ACC112 (cell line): Measurements from ENCODE around the gene CXCL16.

Experiments
- H2AFZ ChIP-seq: fragments of 200-600 bp; sonication (generic); one replicate; pipeline ENCODE4 v1.6.0; 2017; ENCODE audit warnings: antibody characterized with exemption, low read length; ENCODE audit not compliant: unreplicated experiment
- H3K27ac ChIP-seq: fragments of 200-600 bp; sonication (generic); 2 replicates; pipeline ENCODE4 v1.5.1; 2014; ENCODE audit warnings: low read depth, mild to moderate bottlenecking, antibody characterized with exemption, low read length, moderate library complexity
- H3K27me3 ChIP-seq: fragments of 200-600 bp; sonication (generic); 2 replicates; pipeline ENCODE4 v1.6.1; 2014; ENCODE audit warnings: mild to moderate bottlenecking, antibody characterized with exemption, low read length, moderate library complexity, mixed read lengths; ENCODE audit not compliant: insufficient read depth
- H3K36me3 ChIP-seq: fragments of 200-600 bp; sonication (generic); 2 replicates; pipeline ENCODE4 v1.6.1; 2016; ENCODE audit warnings: mild to moderate bottlenecking, antibody characterized with exemption, low read length, moderate library complexity, mixed read lengths; ENCODE audit not compliant: insufficient read depth
- H3K4me1 ChIP-seq: fragments of 200-600 bp; sonication (generic); one replicate; pipeline ENCODE4 v1.6.1; 2016; ENCODE audit warnings: low read length, mixed read lengths; ENCODE audit not compliant: insufficient read depth, unreplicated experiment, control insufficient read depth
- H3K4me3 ChIP-seq: fragments of 200-600 bp; sonication (generic); 2 replicates; pipeline ENCODE4 v1.5.1; 2014; ENCODE audit warnings: mild to moderate bottlenecking, low read depth, low read length
- H3K79me2 ChIP-seq: fragments of 200-600 bp; sonication (generic); one replicate; pipeline ENCODE4 v1.6.0; 2016; ENCODE audit warnings: low read length; ENCODE audit not compliant: control insufficient read depth, unreplicated experiment, insufficient read depth

CXCL16 gene

DNA sequence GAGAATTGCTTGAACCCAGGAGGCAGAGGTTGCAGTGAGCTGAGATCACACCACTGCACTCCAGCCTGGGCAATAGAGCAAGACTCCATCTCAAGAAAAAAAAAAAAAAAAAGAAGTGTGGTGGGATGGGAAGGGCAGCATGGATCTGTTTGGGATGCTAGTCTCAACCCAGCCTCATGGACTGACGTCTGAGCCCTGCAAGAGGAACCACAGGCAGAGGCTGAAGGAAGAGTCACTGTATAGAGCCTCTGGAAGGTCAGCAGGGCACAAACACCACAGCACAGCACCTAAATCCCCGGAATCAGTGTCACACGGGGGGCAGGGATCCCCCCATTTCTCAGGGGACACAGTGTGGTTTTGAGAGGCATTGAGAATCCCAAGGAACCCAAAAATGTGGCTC is 10.9 kb upstream of the CXCL16 start:
- H3K36me3 ChIP-seq = no peaks in the 10 kb centered on the region
- H3K79me2 ChIP-seq = no peaks in the 10 kb centered on the region
- H3K27ac ChIP-seq = no peak overlapping the region
- no peak overlapping the region for H2AFZ ChIP-seq
- no peaks in the 10 kb centered on the region for H3K4me1 ChIP-seq
- H3K4me3 ChIP-seq = no peak overlapping the region
- peaks cover 39% of the 10 kb centered on the region for H3K27me3 ChIP-seq

DNA sequence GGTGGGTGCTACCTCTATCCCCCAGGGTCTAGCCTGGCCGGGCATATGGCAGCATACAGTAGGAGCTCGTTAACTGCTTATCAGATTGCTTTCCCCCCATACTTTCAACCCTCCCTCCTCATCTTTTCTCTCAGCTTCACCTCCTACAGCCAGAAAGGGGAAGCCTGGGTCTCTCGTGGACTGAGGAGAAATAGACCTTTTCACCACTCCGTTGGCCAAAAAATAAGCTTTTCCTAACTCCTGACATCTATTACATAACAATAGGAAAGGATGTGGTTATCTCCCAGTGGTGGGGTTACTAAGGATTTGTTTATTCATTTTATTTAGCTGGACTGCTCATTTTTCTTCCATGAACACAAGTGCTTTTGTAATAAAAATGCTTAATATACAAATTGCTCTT is 9.0 kb upstream of the CXCL16 start:
- no peaks in the 10 kb centered on the region for H3K79me2 ChIP-seq
- H3K4me1 ChIP-seq = no peaks in the 10 kb centered on the region
- H3K27me3 ChIP-seq = peaks cover 30% of the 10 kb centered on the region
- no peaks in the 10 kb centered on the region for H3K36me3 ChIP-seq
- H3K27ac ChIP-seq = no peak overlapping the region
- H2AFZ ChIP-seq = no peak overlapping the region
- no peak overlapping the region for H3K4me3 ChIP-seq

DNA sequence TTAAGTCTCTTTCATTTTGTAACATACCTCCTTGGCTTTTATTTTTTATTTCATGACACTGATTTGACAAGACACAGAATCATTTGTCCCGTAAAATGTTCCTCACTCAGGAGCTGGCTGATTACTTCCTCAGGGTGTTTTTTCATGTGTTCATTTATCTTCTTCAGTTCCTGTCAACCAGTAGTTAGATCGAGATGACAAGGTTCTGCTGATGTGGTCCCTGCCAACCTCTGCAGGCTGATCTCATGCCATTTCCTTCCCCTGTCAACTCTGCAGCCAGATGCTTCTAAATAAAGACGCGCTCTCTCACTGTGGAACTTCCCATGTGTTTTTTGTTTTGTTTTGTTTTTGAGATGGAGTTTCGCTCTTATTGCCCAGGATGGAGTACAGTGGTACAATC is 8.1 kb upstream of the CXCL16 start:
- no peaks in the 10 kb centered on the region for H3K4me1 ChIP-seq
- no peak overlapping the region for H2AFZ ChIP-seq
- H3K27ac ChIP-seq = no peak overlapping the region
- H3K79me2 ChIP-seq = no peaks in the 10 kb centered on the region
- no peak overlapping the region for H3K4me3 ChIP-seq
- peaks cover 28% of the 10 kb centered on the region for H3K27me3 ChIP-seq
- no peaks in the 10 kb centered on the region for H3K36me3 ChIP-seq

DNA sequence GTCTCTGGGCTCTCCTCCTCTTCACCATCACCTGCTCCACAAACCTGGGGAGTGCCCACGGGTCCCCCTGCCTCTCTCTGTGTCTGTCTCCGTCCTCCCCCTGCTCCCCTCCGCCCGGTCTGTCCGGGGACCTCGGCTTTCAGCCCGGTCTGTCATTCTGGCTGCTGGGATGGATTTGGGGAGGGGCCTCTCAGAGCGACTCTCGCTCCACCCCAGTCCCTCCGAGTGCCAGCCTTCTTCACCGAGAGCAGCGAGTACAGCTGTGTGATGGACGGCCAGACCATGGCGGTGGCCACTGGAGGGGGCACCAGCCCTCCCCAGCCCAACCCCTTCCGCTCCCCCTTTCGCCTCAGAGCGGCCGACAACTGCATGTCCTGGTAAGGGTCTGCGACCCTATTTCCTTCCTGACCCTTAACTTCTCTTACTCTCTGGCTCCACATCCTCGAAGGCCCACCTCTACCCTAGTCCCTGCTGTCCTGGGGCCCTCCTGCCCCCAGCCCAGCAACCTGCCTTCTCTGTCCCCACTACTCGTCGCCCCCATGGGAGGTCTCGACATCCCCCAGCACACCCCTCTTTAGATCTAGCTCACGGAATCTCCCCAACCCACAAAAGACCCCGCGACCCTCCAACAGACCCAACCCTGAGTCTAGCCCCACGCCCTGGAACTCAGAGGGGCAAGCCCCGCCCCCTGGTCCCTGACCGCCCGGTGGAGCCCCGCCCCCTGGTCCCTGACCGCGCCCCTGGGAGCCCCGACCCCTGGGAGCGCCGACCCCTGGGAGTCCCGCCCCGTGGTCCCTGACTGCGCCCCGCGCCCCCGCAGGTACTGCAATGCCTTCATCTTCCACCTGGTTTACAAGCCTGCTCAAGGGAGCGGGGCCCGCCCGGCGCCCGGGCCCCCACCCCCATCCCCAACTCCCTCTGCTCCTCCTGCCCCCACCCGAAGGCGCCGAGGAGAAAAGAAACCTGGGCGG is 5.6 kb upstream of the CXCL16 start:
- Histone ChIP-seq H3K27ac (no peak overlapping the region), H3K27me3 (peaks cover 27% of the 10 kb centered on the region), H3K79me2 (no peaks in the 10 kb centered on the region), H3K4me1 (no peaks in the 10 kb centered on the region), H2AFZ (no peak overlapping the region), H3K36me3 (no peaks in the 10 kb centered on the region), H3K4me3 (no peak overlapping the region)

DNA sequence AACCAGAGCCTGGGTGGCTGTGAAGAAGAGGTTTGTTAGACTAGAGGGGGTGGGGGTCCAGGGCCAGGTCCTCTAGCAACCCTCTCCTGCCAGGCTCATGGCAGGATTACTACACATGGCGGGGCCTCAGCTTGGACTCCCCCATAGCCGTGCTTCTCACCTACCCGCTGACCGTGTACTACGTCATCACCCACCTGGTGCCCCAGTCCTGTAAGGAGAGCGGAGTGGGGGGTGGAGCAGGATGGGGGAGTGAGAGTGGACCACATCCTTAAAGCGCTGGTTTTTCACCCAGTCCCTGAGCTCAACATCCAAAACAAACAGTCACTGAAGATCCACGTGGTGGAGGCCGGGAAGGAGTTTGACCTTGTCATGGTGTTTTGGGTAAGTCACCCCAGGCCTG is 4.2 kb upstream of the CXCL16 start:
- H3K36me3 ChIP-seq = no peaks in the 10 kb centered on the region
- H3K4me1 ChIP-seq = peaks cover 2% of the 10 kb centered on the region
- no peak overlapping the region for H3K27ac ChIP-seq
- peaks cover 29% of the 10 kb centered on the region for H3K27me3 ChIP-seq
- no peak overlapping the region for H3K4me3 ChIP-seq
- H2AFZ ChIP-seq = no peak overlapping the region
- no peaks in the 10 kb centered on the region for H3K79me2 ChIP-seq

DNA sequence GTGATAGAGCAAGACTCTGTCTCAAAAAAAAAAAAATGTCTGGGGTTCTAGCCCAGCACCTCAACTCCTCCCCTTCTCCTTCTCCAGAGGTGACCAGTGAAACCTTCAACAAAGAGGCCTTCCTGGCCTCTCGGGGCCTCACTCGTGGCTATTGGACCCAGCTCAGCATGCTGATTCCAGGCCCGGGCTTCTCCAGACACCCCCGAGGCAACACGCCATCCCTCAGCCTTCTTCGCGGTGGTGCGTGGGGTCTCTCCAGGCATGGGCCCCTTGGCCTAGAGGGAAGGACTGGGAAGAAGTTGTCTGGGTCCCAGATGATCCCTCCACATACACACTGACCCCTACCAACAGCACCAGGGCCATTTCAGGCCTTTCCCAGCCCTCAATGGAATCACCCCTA is 3.5 kb upstream of the CXCL16 start:
- Histone ChIP-seq H3K79me2 (no peaks in the 10 kb centered on the region), H3K27me3 (peaks cover 30% of the 10 kb centered on the region), H3K36me3 (no peaks in the 10 kb centered on the region), H3K27ac (no peak overlapping the region), H2AFZ (no peak overlapping the region), H3K4me3 (no peak overlapping the region), H3K4me1 (peaks cover 8% of the 10 kb centered on the region)

DNA sequence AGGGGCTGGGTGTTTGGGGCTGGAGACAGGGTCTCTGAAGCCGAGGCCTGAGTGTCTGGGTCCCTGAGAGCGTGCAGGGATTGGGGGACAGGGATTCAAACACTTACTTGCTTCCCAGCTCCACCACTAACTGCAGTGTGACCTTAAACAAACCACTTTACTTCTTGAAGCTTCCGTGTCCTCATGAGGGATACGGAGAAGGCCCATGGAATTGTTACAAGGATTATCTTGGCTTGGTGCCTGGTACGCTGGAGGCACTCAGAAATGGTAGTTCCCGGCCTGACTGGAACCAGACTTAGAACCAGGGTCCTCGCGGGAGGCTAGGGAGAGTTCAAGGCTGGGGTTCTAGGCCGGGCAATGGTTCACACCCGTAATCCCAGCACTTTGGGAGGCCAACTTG is 2.9 kb upstream of the CXCL16 start:
- Histone ChIP-seq H3K4me3 (no peak overlapping the region), H3K27ac (no peak overlapping the region), H3K4me1 (peaks cover 8% of the 10 kb centered on the region), H3K36me3 (no peaks in the 10 kb centered on the region), H3K27me3 (peaks cover 31% of the 10 kb centered on the region), H2AFZ (no peak overlapping the region), H3K79me2 (no peaks in the 10 kb centered on the region)

DNA sequence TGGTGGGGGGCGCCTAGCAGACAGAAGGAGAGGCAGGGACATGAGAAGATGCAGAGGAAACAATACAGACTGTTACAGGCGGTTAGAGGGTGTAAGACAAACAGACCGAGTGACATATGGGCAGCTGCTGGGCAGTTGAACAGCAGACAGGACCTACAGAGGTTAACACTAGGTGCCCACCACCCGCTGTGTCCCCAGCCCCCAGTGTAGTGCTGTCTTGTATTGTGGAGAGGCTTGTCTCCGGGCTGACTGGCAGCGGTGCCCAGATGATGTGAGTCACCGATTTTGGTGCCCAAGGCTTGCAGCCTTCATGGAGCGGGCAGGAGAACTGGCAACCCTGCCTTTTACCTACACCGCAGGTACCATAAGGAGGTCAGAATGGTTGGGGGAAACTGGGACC is 2.4 kb upstream of the CXCL16 start:
- Histone ChIP-seq H3K36me3 (no peaks in the 10 kb centered on the region), H3K27me3 (peaks cover 31% of the 10 kb centered on the region), H3K79me2 (no peaks in the 10 kb centered on the region), H3K4me3 (no peak overlapping the region), H3K4me1 (peaks cover 8% of the 10 kb centered on the region), H2AFZ (no peak overlapping the region), H3K27ac (no peak overlapping the region)

DNA sequence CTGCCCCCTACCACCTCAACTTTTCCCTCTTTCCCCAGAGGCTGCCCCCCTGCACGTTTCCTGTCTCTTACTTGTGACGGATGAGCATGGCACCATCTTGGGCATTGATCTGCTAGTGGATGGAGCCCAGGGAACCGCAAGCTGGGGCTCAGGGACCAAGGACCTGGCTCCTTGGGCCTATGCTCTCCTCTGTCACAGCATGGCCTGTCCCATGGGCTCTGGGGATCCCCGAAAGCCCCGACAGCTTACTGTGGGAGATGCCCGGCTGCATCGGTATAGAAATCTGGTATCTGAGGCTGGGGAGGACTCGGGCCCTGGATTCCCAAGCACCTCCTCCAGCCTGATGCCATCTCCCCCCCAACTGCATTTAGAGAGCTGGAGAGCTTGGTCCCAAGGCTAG is 1.8 kb upstream of the CXCL16 start:
- Histone ChIP-seq H3K4me1 (peaks cover 8% of the 10 kb centered on the region), H3K27me3 (peaks cover 31% of the 10 kb centered on the region)

DNA sequence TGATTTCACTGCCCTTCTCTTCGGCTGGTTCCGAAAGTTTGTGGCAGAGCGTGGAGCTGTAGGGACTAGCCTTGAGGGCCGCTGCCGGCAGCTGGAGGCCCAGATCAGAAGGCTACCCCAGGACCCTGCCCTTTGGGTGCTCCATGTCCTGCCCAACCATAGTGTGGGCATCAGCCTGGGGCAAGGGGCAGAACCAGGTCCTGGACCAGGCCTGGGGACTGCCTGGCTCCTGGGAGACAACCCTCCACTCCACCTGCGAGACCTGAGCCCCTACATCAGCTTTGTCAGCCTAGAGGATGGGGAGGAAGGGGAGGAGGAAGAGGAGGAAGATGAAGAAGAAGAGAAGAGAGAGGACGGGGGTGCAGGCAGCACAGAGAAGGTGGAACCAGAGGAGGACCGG is 856 bp upstream of the CXCL16 start:
- H3K36me3 ChIP-seq = no peaks in the 10 kb centered on the region
- no peak overlapping the region; the same call in 1 of the 2 replicates for H3K4me3 ChIP-seq
- peaks cover 8% of the 10 kb centered on the region for H3K4me1 ChIP-seq
- peaks cover 27% of the 10 kb centered on the region for H3K27me3 ChIP-seq
- no peak overlapping the region for H3K27ac ChIP-seq
- no peaks in the 10 kb centered on the region for H3K79me2 ChIP-seq
- no peak overlapping the region for H2AFZ ChIP-seq

More for the DNA sequence above, 1.8 kb upstream of the CXCL16 start:
- H3K36me3 ChIP-seq = no peaks in the 10 kb centered on the region
- H2AFZ ChIP-seq = no peak overlapping the region
- no peaks in the 10 kb centered on the region for H3K79me2 ChIP-seq
- no peak overlapping the region for H3K27ac ChIP-seq
- H3K4me3 ChIP-seq = no peak overlapping the region

DNA sequence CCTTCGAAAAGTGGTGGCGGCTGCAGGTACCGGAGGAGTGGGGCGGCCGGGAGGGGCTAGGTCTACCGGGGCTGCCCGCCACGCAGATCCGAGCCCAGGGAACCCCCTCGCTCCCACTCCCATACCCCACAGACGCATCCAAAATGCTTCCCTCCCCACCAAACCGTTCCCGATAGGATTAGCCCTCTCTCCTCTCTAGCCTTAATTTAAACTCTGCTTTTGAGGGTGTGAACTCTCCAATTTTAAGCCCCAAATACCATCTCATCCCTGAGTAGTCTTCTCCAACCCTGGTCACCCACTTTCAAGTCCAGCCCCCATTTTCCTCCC is 260 bp upstream of the CXCL16 start:
- Histone ChIP-seq H3K27me3 (peaks cover 22% of the 10 kb centered on the region), H2AFZ (peak overlapping the region; percentile 90), H3K4me3 (peak overlapping the region; percentile 92), H3K36me3 (no peaks in the 10 kb centered on the region), H3K79me2 (no peaks in the 10 kb centered on the region), H3K27ac (no peak overlapping the region), H3K4me1 (peaks cover 8% of the 10 kb centered on the region)
